GM18508 (cell line): Measurements from ENCODE around the gene PRELID3B.

Experiments
- ATAC-seq: cut with Tn5 transposase; IDR thresholded peaks from one replicate; pipeline ENCODE4 v1.9.1; 2021; ENCODE audit warnings: moderate number of reproducible peaks; ENCODE audit not compliant: insufficient read depth, unreplicated experiment

The PRELID3B gene

DNA sequence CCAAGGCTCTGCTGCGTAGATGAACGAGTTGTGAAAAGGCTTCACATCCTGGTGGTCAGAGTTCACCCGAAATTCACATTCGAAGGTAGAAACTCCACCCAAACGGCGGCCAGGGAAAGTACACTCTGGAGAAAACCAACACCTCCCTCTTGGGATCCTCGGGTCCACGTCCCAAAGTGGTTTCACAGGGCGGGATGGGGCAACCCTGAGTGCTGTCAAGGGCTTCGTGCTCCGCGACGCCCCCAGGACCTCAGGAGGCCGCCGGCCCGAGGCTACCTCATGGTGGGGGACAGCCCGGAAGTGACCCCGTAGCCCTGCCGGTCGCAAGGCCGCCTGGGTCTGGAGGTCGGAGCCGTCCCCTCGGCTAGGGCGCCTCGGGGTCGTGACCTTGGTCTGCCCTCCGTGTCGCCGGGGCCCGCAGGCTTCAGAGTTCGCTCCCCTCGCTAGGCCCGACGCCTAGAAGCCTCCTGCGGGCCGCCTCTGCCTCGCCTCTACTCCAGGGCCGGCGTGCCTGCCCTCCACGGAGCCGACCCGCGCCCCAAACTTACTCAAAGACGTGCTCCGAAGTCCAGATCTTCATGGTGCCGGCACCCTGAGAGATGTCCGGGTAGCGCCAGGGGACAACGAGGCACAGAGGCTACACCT is at the start of gene PRELID3B:
PRELID3B (minus strand) TSS at position 636 of the 645 bp plus-strand sequence; CDS start at position 580, 56 bp downstream.
- peak; percentile 12 for ATAC-seq

DNA sequence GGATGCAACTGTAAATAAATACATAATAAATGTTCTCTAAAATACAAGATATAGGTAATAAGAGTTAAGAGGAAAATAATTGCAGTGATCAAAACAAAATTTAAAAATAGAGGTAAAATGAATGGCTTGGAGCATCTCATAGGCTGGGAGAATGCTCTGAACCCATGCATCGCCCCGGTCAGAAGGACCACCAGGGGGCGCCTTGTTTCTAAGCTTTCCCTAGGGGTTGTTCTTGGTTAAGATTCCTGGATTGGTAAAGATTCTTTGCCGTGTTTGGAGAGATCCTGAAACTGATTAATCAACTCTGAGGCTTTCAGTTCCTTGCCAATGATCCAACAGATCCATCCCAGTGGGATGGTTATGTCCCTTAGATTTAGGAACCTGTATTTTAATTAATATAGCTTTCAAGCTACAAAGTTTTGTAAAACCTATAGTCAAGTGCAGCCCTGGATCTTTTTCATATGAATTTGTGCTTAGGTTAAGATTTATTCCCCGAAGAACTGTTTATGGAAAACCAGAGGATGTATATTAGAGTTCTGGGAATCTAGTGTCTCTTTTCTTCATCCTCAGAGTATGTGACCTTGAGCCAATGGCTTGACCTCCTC is 45.3 kb upstream of the PRELID3B start:
- no peak for ATAC-seq

DNA sequence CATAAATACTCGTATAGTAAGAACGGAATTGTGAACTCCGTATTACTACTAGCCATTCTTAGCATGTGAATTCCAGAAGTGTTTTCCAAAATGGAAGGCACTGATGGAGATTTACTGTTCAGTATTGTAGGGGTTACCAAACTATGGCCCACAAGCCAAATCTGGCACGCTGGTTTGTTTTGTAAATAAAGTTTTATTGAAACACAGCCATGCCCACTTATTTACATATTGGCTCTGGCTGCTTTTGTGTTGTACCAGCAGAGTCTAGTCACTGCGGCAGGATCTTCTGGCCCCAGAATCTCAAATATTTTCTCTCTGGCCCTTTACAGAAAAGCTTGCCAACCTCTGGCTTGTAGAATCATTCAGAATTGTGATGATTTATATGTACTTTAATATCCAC is 44.3 kb upstream of the PRELID3B start:
- ATAC-seq: no peak

DNA sequence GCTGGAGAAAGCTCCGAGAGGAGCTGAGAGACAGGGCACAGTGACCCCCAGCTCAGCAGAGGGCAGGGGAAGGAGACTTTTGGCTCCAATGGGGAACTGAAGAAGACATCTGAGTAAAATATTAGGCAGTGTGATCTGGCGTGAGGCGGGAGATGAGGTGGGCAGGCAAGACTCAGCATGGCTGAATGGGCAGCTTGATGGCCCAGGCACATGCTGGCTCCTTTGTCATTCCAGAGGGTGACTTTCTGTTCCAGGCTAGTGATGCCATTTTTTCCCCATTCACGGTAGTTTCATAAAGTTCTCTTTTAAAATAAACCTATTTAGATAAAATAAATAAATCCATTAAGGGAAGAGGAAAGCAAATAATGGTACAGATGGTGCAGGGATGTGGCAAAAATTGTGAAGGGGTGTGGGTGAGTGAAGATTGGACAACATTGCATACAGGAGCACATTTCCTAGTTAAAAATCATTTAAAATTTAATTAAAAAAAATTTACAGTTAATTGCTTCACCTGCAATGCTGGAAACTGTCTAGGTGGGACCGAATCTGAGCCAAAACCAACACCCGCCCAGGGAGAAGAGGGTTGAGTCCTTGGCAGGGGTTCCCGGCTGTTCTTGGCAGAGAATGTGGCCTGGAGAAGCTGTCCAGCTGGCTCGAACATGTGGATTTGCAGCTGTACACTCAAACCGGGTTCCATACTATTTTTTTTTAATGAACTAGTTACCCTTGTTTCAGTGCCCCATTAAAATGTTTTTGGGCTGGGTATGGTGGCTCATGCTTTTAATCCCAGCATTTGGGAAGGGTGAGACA is 41.7 kb upstream of the PRELID3B start:
- no peak for ATAC-seq

DNA sequence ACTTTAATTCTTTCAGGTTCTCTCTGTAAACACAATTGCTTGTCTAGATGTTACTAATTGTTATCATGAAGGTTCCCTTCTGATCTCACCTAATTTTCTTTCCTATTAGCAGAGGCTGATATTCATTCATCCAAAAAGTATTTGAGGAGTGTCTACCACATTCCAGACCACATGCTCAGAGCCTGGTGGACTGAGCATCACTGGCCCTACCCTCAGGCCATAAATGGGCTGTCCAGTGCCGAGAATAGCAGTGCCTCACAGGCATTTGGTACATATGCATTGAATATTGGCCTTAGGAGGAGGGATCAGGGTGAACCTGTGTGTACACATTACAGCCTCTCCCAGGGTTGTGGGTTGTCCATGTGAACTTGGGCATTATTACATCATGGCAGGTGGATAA is 40.4 kb upstream of the PRELID3B start:
- no peak for ATAC-seq

DNA sequence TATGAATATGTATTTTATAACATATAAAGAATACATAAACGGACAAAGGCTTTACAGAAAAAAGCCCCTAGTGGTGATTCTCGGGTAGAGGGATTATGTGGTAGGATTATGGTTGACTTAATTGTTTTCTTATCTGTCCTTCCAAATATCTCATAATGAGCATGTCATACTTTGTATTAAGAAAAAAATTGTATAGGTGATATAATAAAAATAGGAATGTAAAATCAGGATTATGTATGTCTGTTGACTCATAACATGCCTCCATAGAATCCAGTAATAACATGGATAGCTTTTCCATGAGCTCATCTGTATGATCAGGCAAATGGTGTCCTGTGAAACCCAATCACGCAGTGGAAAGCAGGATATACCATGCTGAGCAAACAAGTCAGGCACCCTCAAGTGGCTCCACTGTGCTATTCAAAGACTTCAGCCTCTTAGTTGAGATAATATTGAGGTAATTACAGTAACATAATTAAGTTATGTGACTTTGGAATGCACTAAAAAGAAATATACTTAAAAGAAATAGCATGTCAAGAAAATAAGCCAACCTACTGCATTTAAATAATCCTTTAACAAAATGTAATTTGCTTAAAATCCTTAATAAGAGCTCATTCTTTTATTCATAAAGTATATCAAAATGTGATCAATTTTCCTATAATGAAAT is 39.6 kb upstream of the PRELID3B start:
- no peak for ATAC-seq

DNA sequence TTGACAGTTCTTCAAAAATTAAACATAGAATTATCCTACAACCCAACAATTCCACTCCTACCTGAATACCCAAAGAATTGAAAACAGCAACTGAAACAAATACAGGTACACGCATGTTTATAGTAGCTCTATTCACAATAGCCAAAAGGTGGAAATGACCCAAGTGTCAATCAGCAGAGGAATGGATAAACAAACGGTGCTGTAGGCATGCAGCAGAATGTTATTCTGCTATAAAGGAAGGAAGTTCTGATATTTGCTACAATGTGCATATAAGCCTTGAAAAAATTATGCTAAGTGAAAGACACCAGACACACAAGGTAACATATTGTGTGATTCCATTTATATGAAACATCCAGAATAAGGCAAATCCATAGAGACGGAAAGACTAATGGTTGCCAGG is 38.5 kb upstream of the PRELID3B start:
- no peak for ATAC-seq

DNA sequence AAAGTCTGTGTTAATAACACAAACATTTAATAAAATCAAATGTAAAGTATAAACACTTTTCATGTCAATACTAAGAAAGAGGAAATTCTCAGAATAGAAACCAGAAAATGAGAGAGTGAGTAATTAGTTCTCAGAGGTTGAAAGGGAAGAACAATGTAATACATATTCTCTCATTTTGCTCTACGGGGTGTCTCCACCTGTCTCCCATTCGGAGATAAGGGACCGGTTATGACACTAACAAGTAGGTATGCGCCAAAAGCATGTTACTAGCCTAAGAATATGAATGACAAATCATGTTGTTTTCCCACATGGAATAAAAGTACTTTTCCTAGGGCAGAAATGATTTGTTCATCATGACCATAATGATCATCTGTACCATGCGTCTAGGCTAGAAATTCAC is 35.6 kb upstream of the PRELID3B start:
- ATAC-seq: no peak

DNA sequence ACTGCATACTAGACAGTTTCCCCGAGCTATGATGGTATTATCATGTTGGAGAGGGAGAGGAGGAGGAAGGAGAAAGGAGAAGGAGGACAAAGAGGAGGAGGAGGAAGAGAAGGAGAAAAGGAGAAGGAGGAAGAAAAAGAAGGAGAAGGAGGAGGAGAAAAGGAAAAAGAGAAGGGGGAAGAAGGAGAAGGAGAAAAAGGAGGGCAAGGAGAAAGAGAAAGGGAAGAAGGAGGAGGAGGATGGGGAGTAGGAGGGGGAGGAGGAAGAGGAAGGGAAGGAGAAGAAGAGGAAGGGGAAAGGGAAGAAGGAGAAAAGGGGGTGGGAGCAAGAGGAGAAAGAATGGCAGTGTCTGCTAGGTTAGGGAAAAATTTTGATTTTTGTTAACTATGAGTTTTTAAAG is 35.1 kb upstream of the PRELID3B start:
- no peak for ATAC-seq

DNA sequence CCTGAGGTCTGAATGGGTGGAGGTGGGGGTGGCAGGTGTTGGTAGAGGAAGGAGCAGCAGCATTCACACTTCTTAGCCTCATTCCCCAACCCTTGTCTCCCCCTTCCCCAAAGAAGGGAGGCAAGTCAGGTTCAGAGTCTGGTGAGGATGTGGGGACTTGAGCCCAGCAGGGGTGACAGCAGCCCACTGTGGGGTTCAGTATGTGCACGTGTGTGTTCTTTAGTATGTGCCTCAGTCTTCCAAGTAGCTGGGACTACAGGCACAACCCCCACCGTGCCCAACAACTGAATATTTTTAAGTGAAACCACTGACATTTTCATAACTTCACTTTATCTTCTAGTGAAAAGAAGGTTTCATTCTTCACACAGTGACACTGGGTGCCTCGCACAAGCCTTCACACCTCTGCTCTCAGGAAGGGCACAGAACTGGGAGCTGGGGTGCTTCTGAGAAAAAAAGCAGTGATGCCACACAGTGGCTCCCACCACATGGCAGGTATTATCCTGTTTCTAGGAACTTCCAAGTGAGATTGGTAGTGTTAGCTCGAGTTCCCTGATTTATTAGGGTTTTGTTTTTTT is 33.4 kb upstream of the PRELID3B start:
- no peak for ATAC-seq

DNA sequence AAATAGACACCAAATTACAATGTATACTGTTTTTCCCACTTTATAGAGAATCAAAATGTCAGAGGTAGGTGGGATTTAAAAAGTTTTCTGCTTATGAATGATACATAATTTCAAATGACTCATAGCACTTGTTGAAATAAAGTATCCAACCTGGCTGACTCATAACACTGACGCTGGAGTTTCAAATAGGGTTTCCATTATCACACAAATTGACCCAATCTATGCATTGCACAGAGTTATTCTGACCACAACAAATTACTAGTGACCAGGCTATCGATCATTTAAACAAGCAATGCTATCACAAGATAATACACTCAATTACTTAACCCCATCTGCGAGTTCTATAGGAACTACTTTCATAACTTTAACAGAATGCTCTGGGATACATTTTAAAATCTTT is 31.9 kb upstream of the PRELID3B start:
- ATAC-seq: no peak

DNA sequence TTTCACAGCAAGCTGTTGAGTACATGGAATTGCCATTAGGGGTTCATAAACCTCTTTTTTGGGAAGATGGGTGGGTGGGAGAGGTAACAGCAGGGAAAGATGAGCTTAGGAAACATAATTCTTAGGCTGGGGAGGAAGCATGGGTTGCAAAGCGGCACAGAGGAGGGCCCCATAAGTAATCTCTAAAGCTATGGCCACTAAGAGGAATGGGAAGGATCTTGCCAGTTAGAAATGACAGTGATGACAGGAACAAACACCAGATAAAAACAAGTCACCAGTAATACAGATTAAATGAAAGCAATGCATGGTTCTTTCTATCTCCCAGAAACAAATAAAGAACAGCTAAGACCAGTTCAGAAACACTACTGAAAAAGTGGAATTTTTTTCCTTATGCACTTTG is 31.0 kb upstream of the PRELID3B start:
- no peak for ATAC-seq

DNA sequence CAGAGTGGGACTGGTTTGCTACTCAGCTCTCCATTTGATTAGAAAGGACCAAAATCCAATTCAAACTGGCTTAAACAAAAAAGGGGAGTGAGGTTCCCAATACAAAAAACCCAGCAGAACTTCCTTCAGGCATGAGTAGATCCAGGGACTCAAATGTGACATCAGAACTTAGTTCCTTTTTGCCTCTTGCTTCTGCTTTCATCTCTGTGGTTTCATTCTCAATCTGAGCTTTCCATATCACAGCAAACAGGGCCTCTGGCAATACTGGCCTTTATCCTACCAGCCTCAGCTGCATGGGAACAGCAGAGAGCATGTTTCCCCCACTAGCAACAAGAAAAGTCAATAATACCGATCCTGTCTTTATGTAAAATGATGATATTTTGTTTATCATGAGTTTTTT is 28.6 kb upstream of the PRELID3B start:
- ATAC-seq: no peak

DNA sequence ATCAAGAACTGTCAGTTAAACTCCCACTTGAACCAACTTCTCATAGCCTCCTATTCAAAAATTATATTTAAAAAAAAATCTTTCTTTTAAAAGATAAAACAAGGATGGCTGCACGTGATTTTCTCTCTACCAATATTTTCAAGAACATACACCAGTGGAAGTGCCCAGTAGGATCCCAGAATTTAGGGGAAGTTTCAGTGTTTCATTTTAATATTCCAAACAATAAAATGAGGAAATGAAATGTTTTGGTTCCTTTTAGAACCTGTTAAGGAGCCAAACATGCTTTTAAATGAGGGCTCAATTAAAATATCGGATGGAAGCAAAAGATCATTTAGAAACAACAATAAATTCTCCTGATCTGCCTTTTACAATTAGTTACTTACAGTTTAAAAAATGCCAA is 26.4 kb upstream of the PRELID3B start:
- no peak for ATAC-seq

DNA sequence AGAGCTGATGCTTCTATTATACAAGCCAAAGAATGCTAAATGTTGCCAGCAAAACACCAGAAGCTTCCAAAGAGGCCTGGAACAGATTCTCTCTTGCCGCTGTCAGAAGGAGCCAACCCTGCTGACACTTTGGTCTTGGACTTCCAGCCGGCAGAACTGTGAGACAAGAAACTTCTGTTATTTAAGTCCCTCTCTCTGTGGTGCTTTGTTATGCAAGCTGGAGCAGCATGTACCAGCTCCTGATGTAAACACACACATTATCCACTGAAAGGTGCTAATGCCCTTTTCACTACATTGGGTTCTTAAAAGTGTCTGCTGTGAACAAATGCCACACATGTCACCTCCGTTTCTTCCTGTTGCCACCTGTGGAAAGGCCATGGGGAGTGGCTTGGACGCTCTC is 25.9 kb upstream of the PRELID3B start:
- no peak for ATAC-seq

DNA sequence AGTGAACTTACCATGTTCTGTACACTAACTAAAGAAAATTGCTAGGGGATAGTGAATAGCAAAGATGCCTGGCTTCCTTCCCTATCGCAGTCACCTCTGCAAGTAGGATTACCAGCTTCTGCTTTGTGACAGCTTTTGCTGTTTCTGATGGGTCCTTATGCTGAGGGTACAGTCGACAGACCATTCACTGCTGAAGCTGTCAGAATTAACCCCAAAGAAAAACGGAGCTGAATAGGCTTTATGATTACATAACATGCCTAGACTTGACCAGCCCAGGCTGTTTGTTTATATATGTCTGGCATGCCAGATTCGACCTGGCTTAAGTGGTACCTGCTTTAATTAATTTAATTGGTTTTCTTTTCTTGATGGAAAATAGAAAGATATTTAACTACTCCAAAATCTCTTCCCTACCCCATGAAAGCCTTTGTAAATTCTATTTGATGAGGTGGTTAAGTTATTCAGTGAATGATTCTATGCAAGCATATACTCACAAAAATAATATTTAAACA is 21.7 kb upstream of the PRELID3B start:
- ATAC-seq: no peak

DNA sequence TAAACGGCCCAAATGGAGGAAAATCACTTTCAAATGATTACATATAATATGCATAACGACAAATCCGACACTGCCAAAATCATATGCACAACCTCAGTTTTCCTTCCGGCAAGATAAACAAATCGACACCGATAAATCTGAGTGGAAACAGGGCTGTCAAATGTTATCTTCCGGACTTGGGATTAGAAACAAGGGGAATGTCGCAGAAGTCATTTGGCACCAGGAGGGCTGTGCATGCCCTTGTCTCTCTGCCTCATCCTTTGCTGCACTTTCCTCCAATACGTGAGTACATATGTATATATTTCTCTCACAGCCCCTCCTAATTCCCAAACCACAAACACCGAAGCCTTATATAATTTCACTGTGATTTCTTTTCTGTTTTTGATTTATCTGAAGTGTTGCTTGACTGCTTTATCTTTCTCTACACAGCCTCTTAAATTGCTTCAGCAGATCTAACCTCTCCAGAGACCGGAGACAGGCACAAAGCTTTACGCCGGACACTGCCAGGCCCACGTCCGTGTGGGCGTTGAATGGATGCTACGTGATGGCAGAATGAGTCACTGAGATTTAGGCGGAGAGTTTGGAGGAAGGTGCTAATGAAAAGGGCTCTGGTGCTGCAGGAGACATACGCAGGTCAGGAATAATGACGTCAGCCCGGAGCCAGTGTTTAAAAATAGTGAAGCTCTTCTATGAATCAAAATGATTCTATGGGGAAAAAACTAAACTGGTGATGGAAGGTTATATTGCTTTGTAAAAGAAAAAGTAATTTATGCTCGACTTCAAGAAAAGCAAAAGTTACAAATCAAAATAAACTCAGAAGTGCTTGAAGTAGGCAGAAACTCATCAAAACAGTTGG is 21.0 kb upstream of the PRELID3B start:
- no peak for ATAC-seq

DNA sequence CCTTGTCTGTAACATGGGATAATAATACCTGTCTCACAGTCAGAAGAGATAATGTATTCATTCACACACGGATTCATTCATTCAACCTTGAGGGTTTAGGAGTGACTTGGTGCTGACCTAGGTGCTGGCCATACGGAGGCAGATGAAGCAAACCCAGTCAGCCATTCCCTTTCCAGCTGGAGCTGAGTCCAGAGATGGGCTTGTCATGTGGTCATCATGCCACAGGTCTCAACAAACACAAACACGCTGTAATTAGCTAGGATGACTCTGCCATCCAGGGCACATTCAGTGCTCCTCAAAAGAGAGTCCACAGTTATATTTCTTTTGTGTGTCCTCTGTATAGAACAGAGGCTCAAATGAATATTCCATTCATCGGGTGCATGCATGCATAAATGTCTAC is 19.5 kb upstream of the PRELID3B start:
- ATAC-seq: no peak

DNA sequence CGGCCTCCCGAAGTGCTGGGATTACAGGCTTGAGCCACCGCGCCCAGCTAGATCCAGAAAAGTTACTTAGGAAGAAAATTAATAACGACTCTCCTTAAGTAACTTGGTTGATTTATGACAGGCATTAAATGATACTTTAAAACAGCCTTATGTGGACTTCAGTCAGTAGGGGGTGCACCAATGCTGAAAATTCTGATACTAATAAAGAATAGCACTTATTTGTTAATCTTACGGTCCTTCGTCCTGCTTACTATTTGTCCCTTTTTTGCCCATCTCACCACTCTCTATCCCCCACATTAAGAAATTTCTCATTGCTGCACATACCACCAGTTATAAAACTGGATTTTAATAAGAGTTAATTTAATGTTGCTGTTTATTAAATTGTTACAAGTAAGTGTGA is 12.7 kb upstream of the PRELID3B start:
- no peak for ATAC-seq
